22Rv1 (cell line): ENCODE data around the gene KISS1R.

Experiments used
- ZFX ChIP-seq: fragments of 450-650 bp; IDR thresholded peaks from 2 replicates; pipeline ENCODE4 v1.6.1; 2017; ENCODE audit warnings: antibody characterized with exemption, borderline replicate concordance
- TF ChIP-seq, protein P1 (sequence below): fragments of 450-650 bp; IDR thresholded peaks from 2 replicates; pipeline ENCODE4 v1.5.1; 2017; ENCODE audit warnings: mild to moderate bottlenecking

DNA sequence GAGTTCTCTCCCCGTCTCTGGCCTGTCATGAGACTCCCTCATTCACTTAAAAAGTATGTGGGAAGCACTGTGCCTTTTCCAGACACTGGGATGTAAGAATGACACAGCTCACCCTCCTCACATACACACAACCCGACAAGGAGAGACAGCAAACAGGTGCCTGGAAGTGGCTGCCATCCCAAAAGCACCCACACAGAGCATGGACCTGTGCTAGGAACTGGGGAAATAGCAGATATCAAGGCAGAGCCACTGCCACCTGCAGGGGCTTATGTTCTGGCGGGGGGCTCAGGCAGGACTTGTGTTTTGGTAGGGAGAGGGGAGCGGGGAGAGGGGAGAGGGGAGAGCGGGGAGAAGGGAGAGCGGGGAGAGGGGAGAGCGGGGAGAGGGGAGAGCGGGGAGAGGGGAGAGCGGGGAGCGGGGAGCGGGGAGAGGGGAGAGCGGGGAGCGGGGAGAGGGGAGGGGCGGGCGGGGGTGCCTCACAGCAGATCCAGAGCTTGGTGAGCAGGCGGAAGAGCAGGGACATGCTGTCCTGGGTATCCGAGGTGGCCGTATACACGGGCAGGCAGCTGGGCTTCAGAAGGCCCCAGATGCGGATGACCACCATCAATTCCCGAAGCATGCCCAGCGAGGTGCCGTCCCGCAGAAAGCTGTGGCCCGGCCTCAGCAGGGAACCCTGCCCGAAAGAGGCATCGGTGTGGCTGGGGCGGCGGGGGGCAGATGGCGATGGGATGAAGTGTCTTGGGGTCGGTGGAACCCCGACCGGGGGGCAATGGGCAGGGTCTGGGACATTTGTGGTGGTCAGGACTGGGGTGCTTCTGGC is 45.5 kb upstream of the KISS1R start:
- TF ChIP-seq, protein P1, sequence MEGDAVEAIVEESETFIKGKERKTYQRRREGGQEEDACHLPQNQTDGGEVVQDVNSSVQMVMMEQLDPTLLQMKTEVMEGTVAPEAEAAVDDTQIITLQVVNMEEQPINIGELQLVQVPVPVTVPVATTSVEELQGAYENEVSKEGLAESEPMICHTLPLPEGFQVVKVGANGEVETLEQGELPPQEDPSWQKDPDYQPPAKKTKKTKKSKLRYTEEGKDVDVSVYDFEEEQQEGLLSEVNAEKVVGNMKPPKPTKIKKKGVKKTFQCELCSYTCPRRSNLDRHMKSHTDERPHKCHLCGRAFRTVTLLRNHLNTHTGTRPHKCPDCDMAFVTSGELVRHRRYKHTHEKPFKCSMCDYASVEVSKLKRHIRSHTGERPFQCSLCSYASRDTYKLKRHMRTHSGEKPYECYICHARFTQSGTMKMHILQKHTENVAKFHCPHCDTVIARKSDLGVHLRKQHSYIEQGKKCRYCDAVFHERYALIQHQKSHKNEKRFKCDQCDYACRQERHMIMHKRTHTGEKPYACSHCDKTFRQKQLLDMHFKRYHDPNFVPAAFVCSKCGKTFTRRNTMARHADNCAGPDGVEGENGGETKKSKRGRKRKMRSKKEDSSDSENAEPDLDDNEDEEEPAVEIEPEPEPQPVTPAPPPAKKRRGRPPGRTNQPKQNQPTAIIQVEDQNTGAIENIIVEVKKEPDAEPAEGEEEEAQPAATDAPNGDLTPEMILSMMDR, result no peak
- no peak for TF ChIP-seq ZFX
